Thymus (tissue), 11 donors: ENCODE measurements around the gene RGS6. TPM values are rescaled to one million over a fixed set of nuclear protein-coding genes. Genes with fewer than 3 reads are reported as not detected.

ENCODE experiments used
- DNase-seq, 9 donors: peaks; one replicate each; pipeline ENCODE4 v3.0.0-alpha.2; 2013; ENCODE audit warnings: low spot score in 9 of 9, low read depth in 6 of 9, missing footprints in 1 of 9
- H3K27ac ChIP-seq, 2 donors: one replicate each; pipeline ENCODE4 v1.5.1; 2013; ENCODE audit warnings: control low read depth in 1 of 2, low read depth in 1 of 2, low read length in 1 of 2, mild to moderate bottlenecking in 1 of 2, moderate library complexity in 1 of 2
- H3K27me3 ChIP-seq, 2 donors: one replicate each; pipeline ENCODE4 v1.5.1; 2013; ENCODE audit warnings: low read length in 1 of 2; ENCODE audit not compliant: control insufficient read depth in 2 of 2, insufficient read depth in 1 of 2
- H3K36me3 ChIP-seq, 2 donors: one replicate each; pipeline ENCODE4 v1.5.1; 2013; ENCODE audit warnings: low read length in 1 of 2, mild to moderate bottlenecking in 1 of 2, moderate library complexity in 1 of 2; ENCODE audit not compliant: control insufficient read depth in 2 of 2, insufficient read depth in 2 of 2
- H3K4me1 ChIP-seq, 2 donors: one replicate each; pipeline ENCODE4 v1.5.1; 2013; ENCODE audit warnings: low read length in 2 of 2; ENCODE audit not compliant: control insufficient read depth in 2 of 2, insufficient read depth in 2 of 2
- H3K4me3 ChIP-seq, 2 donors: one replicate each; pipeline ENCODE4 v1.5.1; 2013; ENCODE audit warnings: low read length in 2 of 2, control low read depth in 1 of 2, mild to moderate bottlenecking in 1 of 2
- H3K9me3 ChIP-seq, 2 donors: one replicate each; pipeline ENCODE4 v1.5.1; 2013; ENCODE audit warnings: low read length in 1 of 2, mild to moderate bottlenecking in 1 of 2; ENCODE audit not compliant: control insufficient read depth in 2 of 2, insufficient read depth in 1 of 2
- WGBS: extraction: QIAGEN DNeasy Blood & Tissue Kit; methylation state at CpG from one replicate; pipeline ENCODE4 v1.1.7; 2013; 5-methylcytosine and 5-hydroxymethylcytosine counted together
- polyA plus RNA-seq: library from polyadenylated mRNA; stranded (reverse); fragments of 200-250 nt; gene quantifications from one replicate; pipeline ENCODE4 v1.2.3, GENCODE V29; 2013
- total RNA-seq: library from RNA; stranded (reverse); fragments of 120-200 nt; gene quantifications from one replicate; pipeline ENCODE4 v1.2.4, GENCODE V29; 2013
- donor health status: healthy.

Gene RGS6
- total and polyA plus RNA-seq, 2 donors = 0.28 to 0.80 TPM

- Histone ChIP-seq H3K4me3 (no peak overlapping the region), H3K9me3 (no peaks in the 10 kb centered on the region), H3K27ac (no peak overlapping the region), H3K36me3 (no peaks in the 10 kb centered on the region), H3K4me1 (no peaks in the 10 kb centered on the region), H3K27me3 (no peaks in the 10 kb centered on the region)
- DNase-seq = no peak
- 86% methylated on average over 8 of the region's 8 CpGs for WGBS
Measured at GRCh38 chr14:71960494-71961353, 28.5 kb downstream of the RGS6 start.

- Histone ChIP-seq H3K36me3 (no peaks in the 10 kb centered on the region), H3K27ac (no peak overlapping the region), H3K9me3 (no peaks in the 10 kb centered on the region), H3K4me1 (no peaks in the 10 kb centered on the region), H3K27me3 (no peaks in the 10 kb centered on the region), H3K4me3 (no peak overlapping the region)
- 77% methylated on average over 4 of the region's 4 CpGs for WGBS
- DNase-seq = no peak
Measured at GRCh38 chr14:71961972-71962371, 29.7 kb downstream of the RGS6 start.

GRCh38 chr14:71964716-71965115 is 32.5 kb downstream of the RGS6 start:
- Histone ChIP-seq H3K27ac (no peak overlapping the region), H3K36me3 (no peaks in the 10 kb centered on the region), H3K9me3 (no peaks in the 10 kb centered on the region), H3K4me3 (no peak overlapping the region), H3K4me1 (no peaks in the 10 kb centered on the region), H3K27me3 (no peaks in the 10 kb centered on the region)
- 87% methylated on average over 7 of the region's 7 CpGs for WGBS
- DNase-seq = no peak

GRCh38 chr14:71966528-71966927 is 34.3 kb downstream of the RGS6 start:
- Histone ChIP-seq H3K27ac (no peak overlapping the region), H3K27me3 (no peaks in the 10 kb centered on the region), H3K9me3 (no peaks in the 10 kb centered on the region), H3K4me3 (no peak overlapping the region), H3K4me1 (no peaks in the 10 kb centered on the region), H3K36me3 (no peaks in the 10 kb centered on the region)
- 5% methylated on average over 2 of the region's 2 CpGs for WGBS
- no peak for DNase-seq

GRCh38 chr14:71967704-71968103 is 35.5 kb downstream of the RGS6 start:
- Histone ChIP-seq H3K27me3 (no peaks in the 10 kb centered on the region), H3K4me1 (no peaks in the 10 kb centered on the region), H3K36me3 (no peaks in the 10 kb centered on the region), H3K4me3 (no peak overlapping the region), H3K9me3 (no peaks in the 10 kb centered on the region), H3K27ac (no peak overlapping the region)
- no peak for DNase-seq
- 94% methylated on average over 1 of the region's 1 CpG for WGBS

- Histone ChIP-seq H3K9me3 (no peaks in the 10 kb centered on the region), H3K4me3 (no peak overlapping the region), H3K27ac (no peak overlapping the region), H3K4me1 (no peaks in the 10 kb centered on the region), H3K36me3 (no peaks in the 10 kb centered on the region), H3K27me3 (no peaks in the 10 kb centered on the region)
- no peak for DNase-seq
- 94% methylated on average over 3 of the region's 3 CpGs for WGBS
Measured at GRCh38 chr14:71970272-71970671, 38.0 kb downstream of the RGS6 start.

- no peak for DNase-seq
- H3K27ac ChIP-seq = no peak overlapping the region
- H3K27me3 ChIP-seq = no peaks in the 10 kb centered on the region
- 89% methylated on average over 3 of the region's 3 CpGs for WGBS
- H3K9me3 ChIP-seq = no peaks in the 10 kb centered on the region
- H3K4me1 ChIP-seq = no peaks in the 10 kb centered on the region
- no peaks in the 10 kb centered on the region for H3K36me3 ChIP-seq
- no peak overlapping the region for H3K4me3 ChIP-seq
Measured at GRCh38 chr14:71985538-71986189, 53.4 kb downstream of the RGS6 start.

GRCh38 chr14:71988476-71988875 is 56.2 kb downstream of the RGS6 start:
- Histone ChIP-seq H3K27me3 (no peaks in the 10 kb centered on the region), H3K9me3 (no peaks in the 10 kb centered on the region), H3K27ac (no peak overlapping the region), H3K4me3 (no peak overlapping the region), H3K36me3 (no peaks in the 10 kb centered on the region), H3K4me1 (no peaks in the 10 kb centered on the region)
- DNase-seq = no peak
- WGBS = 92% methylated on average over 5 of the region's 5 CpGs

- H3K9me3 ChIP-seq = no peaks in the 10 kb centered on the region
- no peaks in the 10 kb centered on the region for H3K4me1 ChIP-seq
- WGBS = 92% methylated on average over 3 of the region's 3 CpGs
- no peak overlapping the region for H3K27ac ChIP-seq
- no peak overlapping the region for H3K4me3 ChIP-seq
- no peaks in the 10 kb centered on the region for H3K27me3 ChIP-seq
- H3K36me3 ChIP-seq = no peaks in the 10 kb centered on the region
- no peak for DNase-seq
Measured at GRCh38 chr14:71988939-71989338, 56.7 kb downstream of the RGS6 start.
